Measurements from ENCODE around the gene SLC17A9.

SLC17A9 gene

DNA sequence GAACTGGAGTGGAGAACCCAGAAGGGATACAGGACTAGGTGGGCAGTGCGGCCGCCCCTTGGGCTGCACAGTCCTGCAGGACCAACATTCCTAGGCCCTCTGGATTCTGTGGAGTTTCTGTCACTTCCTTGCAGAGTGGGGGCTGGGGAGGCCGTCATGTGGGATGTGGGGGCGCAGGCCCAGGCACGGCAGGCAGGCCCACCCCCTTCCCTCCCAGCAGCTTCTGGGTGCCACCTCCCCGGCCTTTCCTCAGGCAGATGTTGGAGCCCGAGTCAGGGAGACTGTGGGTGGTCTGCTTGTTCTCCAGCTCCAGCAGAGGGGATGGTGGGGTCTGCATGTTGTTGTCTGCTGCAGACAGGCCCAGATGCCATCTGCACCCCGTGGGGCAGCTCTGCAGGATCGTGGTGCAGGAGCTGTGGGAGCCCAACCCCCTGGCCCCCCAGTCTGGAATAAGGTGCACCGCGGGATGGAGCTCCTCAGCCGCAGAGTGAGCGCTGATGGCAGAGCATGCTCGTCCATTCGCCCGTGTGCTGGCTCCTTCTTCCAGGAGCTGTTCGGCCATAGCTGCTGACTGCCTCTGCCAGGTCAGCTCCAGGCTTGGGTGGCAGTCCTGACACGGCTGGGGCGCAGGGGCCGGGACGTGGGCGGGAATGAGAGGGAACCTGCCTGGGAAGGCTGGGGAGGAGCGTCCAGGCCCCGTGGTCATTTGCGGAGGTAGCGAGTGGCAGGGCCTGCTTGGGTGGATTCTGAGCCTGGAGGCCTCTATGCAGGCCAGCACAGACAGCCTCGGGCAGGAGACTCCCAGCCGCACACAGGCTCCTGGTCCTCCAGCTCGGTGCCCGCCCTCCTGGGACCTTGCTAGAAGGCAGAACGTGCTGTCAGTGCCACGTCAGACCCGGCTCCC, 18.1 kb downstream of the SLC17A9 start:
- no peak overlapping the region for H3K27ac ChIP-seq
- TF ChIP-seq ZFX (IDR thresholded peaks at IDR 0.05) = no peak
- TF ChIP-seq, protein P1, sequence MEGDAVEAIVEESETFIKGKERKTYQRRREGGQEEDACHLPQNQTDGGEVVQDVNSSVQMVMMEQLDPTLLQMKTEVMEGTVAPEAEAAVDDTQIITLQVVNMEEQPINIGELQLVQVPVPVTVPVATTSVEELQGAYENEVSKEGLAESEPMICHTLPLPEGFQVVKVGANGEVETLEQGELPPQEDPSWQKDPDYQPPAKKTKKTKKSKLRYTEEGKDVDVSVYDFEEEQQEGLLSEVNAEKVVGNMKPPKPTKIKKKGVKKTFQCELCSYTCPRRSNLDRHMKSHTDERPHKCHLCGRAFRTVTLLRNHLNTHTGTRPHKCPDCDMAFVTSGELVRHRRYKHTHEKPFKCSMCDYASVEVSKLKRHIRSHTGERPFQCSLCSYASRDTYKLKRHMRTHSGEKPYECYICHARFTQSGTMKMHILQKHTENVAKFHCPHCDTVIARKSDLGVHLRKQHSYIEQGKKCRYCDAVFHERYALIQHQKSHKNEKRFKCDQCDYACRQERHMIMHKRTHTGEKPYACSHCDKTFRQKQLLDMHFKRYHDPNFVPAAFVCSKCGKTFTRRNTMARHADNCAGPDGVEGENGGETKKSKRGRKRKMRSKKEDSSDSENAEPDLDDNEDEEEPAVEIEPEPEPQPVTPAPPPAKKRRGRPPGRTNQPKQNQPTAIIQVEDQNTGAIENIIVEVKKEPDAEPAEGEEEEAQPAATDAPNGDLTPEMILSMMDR (conservative IDR thresholded peaks at IDR 0.05) = no peak

DNA sequence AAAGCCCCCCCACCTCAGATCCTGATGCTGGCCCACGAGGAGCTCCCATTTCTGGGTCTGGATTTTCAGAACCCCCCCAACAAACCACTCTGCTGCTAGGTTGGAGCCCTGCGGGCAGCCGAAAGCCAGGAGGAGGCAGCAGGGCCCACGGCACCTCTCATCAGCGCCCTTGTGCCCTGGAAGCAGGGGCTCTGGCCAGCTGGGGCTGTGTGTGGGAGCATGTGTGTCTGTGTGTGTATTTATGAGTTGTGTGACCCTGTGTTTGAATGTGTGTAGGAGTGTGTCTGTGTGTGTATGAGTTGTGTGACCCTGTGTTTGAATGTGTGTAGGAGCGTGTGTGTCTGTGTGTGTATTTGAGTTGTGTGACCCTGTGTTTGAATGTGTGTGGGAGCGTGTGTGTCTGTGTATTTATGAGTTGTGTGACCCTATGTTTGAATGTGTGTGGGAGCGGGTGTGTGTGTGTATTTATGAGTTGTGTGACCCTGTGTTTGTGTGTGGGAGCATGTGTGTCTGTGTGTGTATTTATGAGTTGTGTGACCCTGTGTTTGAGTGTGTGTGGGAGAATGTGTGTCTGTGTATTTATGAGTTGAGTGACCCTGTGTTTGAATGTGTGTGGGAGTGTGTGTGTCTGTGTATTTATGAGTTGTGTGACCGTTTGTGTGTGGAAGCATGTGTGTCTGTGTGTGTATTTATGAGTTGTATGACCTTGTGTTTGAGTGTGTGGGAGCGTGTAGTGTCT, 18.9 kb downstream of the SLC17A9 start:
- no peak overlapping the region for H3K27ac ChIP-seq
- TF ChIP-seq, protein P1 (conservative IDR thresholded peaks at IDR 0.05) = no peak
- no peak for TF ChIP-seq ZFX (IDR thresholded peaks at IDR 0.05)

DNA sequence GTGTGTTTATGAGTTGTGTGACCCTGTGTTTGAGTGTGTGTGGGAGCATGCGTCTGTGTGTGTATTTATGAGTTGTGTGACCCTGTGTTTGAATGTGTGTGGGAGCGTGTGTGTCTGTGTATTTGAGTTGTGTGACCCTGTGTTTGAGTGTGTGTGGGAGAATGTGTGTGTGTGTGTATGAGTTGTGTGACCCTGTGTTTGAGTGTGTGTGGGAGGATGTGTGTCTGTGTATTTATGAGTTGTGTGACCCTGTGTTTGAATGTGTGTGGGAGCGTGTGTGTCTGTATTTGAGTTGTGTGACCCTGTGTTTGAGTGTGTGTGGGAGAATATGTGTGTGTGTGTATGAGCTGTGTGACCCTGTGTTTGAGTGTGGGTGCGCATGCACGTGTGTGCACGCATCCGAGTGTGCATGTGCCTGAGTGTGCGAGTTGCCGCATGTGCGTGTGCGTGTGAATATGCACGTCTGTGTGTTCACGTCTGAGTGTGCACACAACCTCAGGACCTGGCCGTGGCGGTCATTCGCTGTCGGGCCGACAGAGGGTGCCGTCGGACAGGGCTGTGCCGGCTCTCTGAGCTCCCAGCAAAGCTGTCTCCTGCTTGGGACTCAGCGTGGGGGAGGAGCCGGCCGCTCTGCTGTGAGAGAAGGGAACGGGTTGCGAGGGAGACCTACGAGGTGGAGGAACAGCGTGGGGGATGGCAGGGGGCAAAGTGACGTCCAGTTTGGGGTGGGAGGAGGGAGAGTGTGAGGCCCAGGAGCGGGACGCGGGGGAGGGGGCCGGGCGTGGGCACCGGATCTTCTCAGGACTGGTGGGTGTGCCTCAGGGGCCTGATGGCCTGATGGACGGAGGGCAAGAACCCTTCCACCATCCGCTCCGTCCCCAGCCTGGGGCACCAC, 19.7 kb downstream of the SLC17A9 start:
- TF ChIP-seq, protein P1 (conservative IDR thresholded peaks at IDR 0.05) = peak; percentile 88
- TF ChIP-seq ZFX (IDR thresholded peaks at IDR 0.05) = no peak
- H3K27ac ChIP-seq = no peak overlapping the region

DNA sequence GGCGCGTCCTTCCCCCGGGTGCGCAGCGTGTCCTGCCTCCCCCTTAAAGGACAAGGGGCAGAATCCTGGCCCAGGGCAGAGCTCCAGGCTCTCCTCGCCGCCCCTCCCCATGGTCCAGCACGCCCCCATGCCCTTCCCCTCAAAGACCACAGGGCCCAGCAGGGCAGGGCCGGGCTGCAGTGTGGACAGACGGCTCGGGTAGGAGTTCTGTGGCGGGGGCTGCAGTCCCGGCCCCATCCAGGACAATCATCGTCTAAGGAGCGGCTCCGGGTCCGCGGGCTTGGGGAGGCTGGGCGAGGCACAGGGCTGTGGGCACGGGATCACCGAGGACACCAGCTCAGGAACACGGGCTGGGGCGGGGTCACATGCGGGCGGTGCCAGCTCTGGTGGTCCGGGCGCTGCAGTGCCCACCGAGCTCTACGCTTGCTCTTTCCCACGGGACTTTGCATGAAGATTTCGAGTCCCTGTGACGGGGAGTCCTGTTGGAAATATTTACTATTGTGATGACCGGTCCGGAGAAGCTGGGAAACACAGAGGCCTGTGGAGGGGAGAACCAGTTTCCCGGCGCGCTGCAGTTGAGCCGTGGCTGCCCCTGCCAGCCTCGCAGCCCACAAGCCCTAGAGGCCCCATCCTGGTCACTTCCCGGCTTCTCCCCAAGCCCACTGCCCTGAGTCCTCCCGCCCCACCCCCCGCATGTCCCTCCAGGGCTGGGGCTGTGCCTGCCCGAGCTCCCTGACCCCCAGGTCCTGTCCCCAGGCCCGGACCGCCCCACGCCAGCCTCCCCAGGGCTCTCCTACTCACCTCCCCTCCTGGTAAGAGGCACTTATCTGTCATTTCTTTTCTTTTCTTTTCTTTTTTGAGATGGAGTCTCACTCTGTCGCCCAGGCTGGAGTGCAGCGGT, 20.6 kb downstream of the SLC17A9 start:
- H3K27ac ChIP-seq = no peak overlapping the region
- TF ChIP-seq ZFX (IDR thresholded peaks at IDR 0.05) = no peak
- TF ChIP-seq, protein P1 (conservative IDR thresholded peaks at IDR 0.05) = no peak

DNA sequence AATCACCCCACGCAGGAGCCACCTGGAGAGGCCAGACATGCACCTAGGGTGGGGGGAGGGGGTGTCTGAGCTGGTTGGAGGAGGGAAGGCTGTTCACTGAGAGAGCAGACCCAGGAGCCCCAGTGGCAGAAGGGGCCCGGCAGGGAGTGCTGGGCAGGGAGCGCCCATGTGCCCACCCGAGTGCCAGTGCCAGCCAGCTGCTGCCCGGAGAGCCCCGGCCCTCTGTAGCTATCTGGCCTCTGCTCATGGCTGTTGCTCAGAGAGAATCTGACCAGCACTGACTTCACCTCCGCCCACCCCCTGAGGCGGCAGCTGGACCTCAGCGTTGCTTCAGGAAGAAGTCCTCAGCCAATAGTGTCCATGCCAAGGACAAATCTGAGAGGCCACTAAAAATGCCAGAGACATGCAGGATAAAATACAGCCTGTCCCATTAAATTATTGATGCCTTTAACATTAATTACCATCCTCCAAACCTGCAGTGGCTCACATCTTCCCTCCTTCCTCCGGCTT, 22.8 kb downstream of the SLC17A9 start:
- TF ChIP-seq ZFX (IDR thresholded peaks at IDR 0.05) = no peak
- TF ChIP-seq, protein P1 (conservative IDR thresholded peaks at IDR 0.05) = no peak
- no peak overlapping the region for H3K27ac ChIP-seq

DNA sequence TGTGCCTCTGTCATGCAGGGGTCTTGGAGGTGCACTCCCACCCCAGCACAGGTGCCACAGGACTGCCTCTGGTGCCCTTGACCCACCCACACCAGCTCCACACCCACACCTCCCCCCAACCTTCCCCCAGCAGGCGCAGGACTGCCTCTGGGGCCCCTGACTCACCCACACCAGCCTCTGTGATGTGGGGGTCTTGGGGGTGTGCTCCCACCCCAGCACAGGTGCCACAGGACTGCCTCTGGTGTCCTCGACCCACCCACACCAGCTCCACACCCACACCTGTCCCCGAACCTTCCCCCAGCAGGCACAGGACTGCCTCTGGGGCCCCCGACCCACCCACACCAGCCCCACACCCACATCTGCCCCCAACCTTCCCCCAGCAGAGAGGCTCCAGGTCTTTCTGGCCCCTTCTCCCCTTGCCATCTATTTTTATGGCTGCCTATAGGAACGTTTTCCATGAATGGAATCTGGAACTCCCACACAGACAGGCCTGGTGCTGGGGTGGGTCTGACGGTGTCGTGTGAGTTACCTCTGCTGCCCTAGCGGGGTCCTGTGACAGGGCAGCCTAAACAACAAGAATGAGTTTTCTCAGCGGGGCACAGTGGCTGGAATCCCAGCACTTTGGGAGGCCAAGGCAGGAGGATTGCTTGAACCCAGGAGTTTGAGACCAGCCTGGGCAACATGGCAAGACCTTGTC, 23.5 kb downstream of the SLC17A9 start:
- H3K27ac ChIP-seq = no peak overlapping the region
- no peak for TF ChIP-seq ZFX (IDR thresholded peaks at IDR 0.05)
- TF ChIP-seq, protein P1 (conservative IDR thresholded peaks at IDR 0.05) = no peak

Measured in C4-2B (cell line).